ENCODE results near the gene MYO3A. TPM values are rescaled to one million over a fixed set of nuclear protein-coding genes. Genes with fewer than 3 reads are reported as not detected.

MYO3A gene
- total RNA-seq, 2 donors from 2014 or later, result 5.2 TPM; not detected in 1

- TF ChIP-seq POLR2AphosphoS5 (IDR thresholded peaks at IDR 0.05) (no peak), POLR2A (IDR thresholded peaks at IDR 0.05) (no peak), CTCF (IDR thresholded peaks at IDR 0.05) (no peak)
- intact Hi-C loops (cut with DNase I), result no loop called here
- H3K36me3 ChIP-seq, result no peaks in the 10 kb centered on the region
- no peak for DNase-seq (ENCODE audit: low spot score)
- peaks cover 53% of the 10 kb centered on the region for H3K27me3 ChIP-seq (replicated peaks; ENCODE audit: insufficient read depth)
- H3K9me3 ChIP-seq, result no peaks in the 10 kb centered on the region
- peaks cover 6% of the 10 kb centered on the region for H3K4me1 ChIP-seq (replicated peaks)
- no peak overlapping the region for H3K4me3 ChIP-seq
- WGBS, result 5% methylated on average over 45 of the region's 64 CpGs
- H3K27ac ChIP-seq, result no peak overlapping the region
Measured at GRCh38 chr10:26217396-26218086, 283.5 kb downstream of the MYO3A start.

GRCh38 chr10:26219676-26220075, 285.6 kb downstream of the MYO3A start:
- no peak for TF ChIP-seq POLR2A (IDR thresholded peaks at IDR 0.05)
- no peak for TF ChIP-seq CTCF (IDR thresholded peaks at IDR 0.05)
- TF ChIP-seq POLR2AphosphoS5 (IDR thresholded peaks at IDR 0.05), result no peak
- H3K4me1 ChIP-seq (replicated peaks), result peaks cover 6% of the 10 kb centered on the region
- no peak overlapping the region for H3K4me3 ChIP-seq
- intact Hi-C loops (cut with DNase I), result no loop called here
- 33% methylated on average over 1 of the region's 1 CpG for WGBS
- no peaks in the 10 kb centered on the region for H3K9me3 ChIP-seq
- no peak for DNase-seq (ENCODE audit: low spot score)
- no peaks in the 10 kb centered on the region for H3K36me3 ChIP-seq
- no peak overlapping the region for H3K27ac ChIP-seq
- H3K27me3 ChIP-seq (replicated peaks; ENCODE audit: insufficient read depth), result peaks cover 40% of the 10 kb centered on the region

GRCh38 chr10:26220901-26221300, 286.9 kb downstream of the MYO3A start:
- no peak for DNase-seq (ENCODE audit: low spot score)
- Histone ChIP-seq H3K4me3 (no peak overlapping the region), H3K4me1 (replicated peaks) (peaks cover 5% of the 10 kb centered on the region), H3K36me3 (no peaks in the 10 kb centered on the region), H3K27ac (no peak overlapping the region), H3K27me3 (replicated peaks; ENCODE audit: insufficient read depth) (peaks cover 32% of the 10 kb centered on the region), H3K9me3 (no peaks in the 10 kb centered on the region)
- intact Hi-C loops (cut with DNase I), result no loop called here
- no peak for TF ChIP-seq POLR2AphosphoS5 (IDR thresholded peaks at IDR 0.05)
- TF ChIP-seq CTCF (IDR thresholded peaks at IDR 0.05), result no peak
- no peak for TF ChIP-seq POLR2A (IDR thresholded peaks at IDR 0.05)

GRCh38 chr10:26221541-26221940, 287.5 kb downstream of the MYO3A start:
- H3K27me3 ChIP-seq (replicated peaks; ENCODE audit: insufficient read depth), result peaks cover 26% of the 10 kb centered on the region

More at GRCh38 chr10:26221541-26221940, 287.5 kb downstream of the MYO3A start:
- WGBS, result 37% methylated on average over 9 of the region's 9 CpGs
- H3K36me3 ChIP-seq, result no peaks in the 10 kb centered on the region
- H3K4me3 ChIP-seq, result no peak overlapping the region
- H3K27ac ChIP-seq, result no peak overlapping the region
- TF ChIP-seq POLR2A (IDR thresholded peaks at IDR 0.05), result no peak
- TF ChIP-seq POLR2AphosphoS5 (IDR thresholded peaks at IDR 0.05), result no peak
- TF ChIP-seq CTCF (IDR thresholded peaks at IDR 0.05), result no peak
- intact Hi-C loops (cut with DNase I), result no loop called here
- H3K4me1 ChIP-seq (replicated peaks), result peaks cover under 1% of the 10 kb centered on the region
- H3K9me3 ChIP-seq, result no peaks in the 10 kb centered on the region
- DNase-seq (ENCODE audit: low spot score), result no peak

All from prostate gland (tissue), 2 donors.